HEK293 (cell line): ENCODE data around the gene NME1.

ENCODE experiments used
- HOXC10 ChIP-seq: sonication (generic); formaldehyde crosslinking; IDR thresholded peaks from 2 replicates; pipeline ENCODE4 v1.8.1; 2023; ENCODE audit warnings: mild to moderate bottlenecking, missing genetic modification reagents
- IKZF3 ChIP-seq: fragments of 450-650 bp; IDR thresholded peaks from 2 replicates; pipeline ENCODE4 v1.5.0; 2018; ENCODE audit warnings: missing biosample characterization, mild to moderate bottlenecking, missing genetic modification characterization, moderate library complexity
- KLF1 ChIP-seq: fragments of 450-650 bp; formaldehyde crosslinking; IDR thresholded peaks from 2 replicates; pipeline ENCODE4 v1.5.1; 2016; ENCODE audit warnings: missing biosample characterization, missing genetic modification characterization
- KLF10 ChIP-seq: fragments of 450-650 bp; IDR thresholded peaks from 2 replicates; pipeline ENCODE4 v1.5.1; 2018; ENCODE audit warnings: missing biosample characterization, mild to moderate bottlenecking, missing genetic modification characterization
- KLF16 ChIP-seq: fragments of 450-650 bp; formaldehyde crosslinking; IDR thresholded peaks from 2 replicates; pipeline ENCODE4 v1.5.1; 2017; ENCODE audit warnings: missing biosample characterization, missing genetic modification characterization
- KLF8 ChIP-seq: fragments of 450-650 bp; formaldehyde crosslinking; IDR thresholded peaks from 2 replicates; pipeline ENCODE4 v1.5.1; 2016; ENCODE audit warnings: missing biosample characterization, missing genetic modification characterization
- KLF9 ChIP-seq: fragments of 450-650 bp; formaldehyde crosslinking; IDR thresholded peaks from 2 replicates; pipeline ENCODE4 v1.5.1; 2016; ENCODE audit warnings: missing biosample characterization, missing genetic modification characterization, low read depth
- SCRT1 ChIP-seq: fragments of 450-650 bp; formaldehyde crosslinking; IDR thresholded peaks from 2 replicates; pipeline ENCODE4 v1.5.1; 2016; ENCODE audit warnings: missing biosample characterization, missing genetic modification characterization, borderline replicate concordance
- SP2 ChIP-seq: fragments of 450-650 bp; formaldehyde crosslinking; IDR thresholded peaks from 2 replicates; pipeline ENCODE4 v1.5.1; 2016; ENCODE audit warnings: missing biosample characterization, missing genetic modification characterization
- SP3 ChIP-seq: fragments of 450-650 bp; formaldehyde crosslinking; IDR thresholded peaks from 2 replicates; pipeline ENCODE4 v1.5.1; 2016; ENCODE audit warnings: missing biosample characterization, missing genetic modification characterization
- TRIM28 ChIP-seq: IDR thresholded peaks from 2 replicates; pipeline ENCODE4 v1.6.1; 2011; ENCODE audit warnings: low read length, control low read depth, borderline replicate concordance
- ZBTB17 ChIP-seq: fragments of 450-650 bp; formaldehyde crosslinking; IDR thresholded peaks from 2 replicates; pipeline ENCODE4 v1.5.1; 2016; ENCODE audit warnings: missing biosample characterization, missing genetic modification characterization
- ZBTB48 ChIP-seq: fragments of 450-650 bp; formaldehyde crosslinking; IDR thresholded peaks from 2 replicates; pipeline ENCODE4 v1.5.1; 2016; ENCODE audit warnings: missing biosample characterization, missing genetic modification characterization
- ZBTB49 ChIP-seq: fragments of 450-650 bp; formaldehyde crosslinking; IDR thresholded peaks from 2 replicates; pipeline ENCODE4 v1.5.1; 2016; ENCODE audit warnings: missing biosample characterization, missing genetic modification characterization, low read depth
- ZNF132 ChIP-seq: fragments of 450-650 bp; formaldehyde crosslinking; IDR thresholded peaks from 2 replicates; pipeline ENCODE4 v1.5.1; 2017; ENCODE audit warnings: missing biosample characterization, missing genetic modification characterization, borderline replicate concordance
- ZNF19 ChIP-seq: fragments of 450-650 bp; formaldehyde crosslinking; IDR thresholded peaks from 2 replicates; pipeline ENCODE4; 2016; ENCODE audit warnings: missing biosample characterization, missing genetic modification characterization, low read depth
- ZNF2 ChIP-seq: fragments of 450-650 bp; formaldehyde crosslinking; IDR thresholded peaks from 2 replicates; pipeline ENCODE4 v1.5.1; 2016; ENCODE audit warnings: missing biosample characterization, missing genetic modification characterization
- ZNF214 ChIP-seq: fragments of 450-650 bp; formaldehyde crosslinking; IDR thresholded peaks from 2 replicates; pipeline ENCODE4 v1.5.1; 2017; ENCODE audit warnings: missing biosample characterization, mild to moderate bottlenecking, missing genetic modification characterization, borderline replicate concordance
- ZNF23 ChIP-seq: fragments of 450-650 bp; formaldehyde crosslinking; IDR thresholded peaks from 2 replicates; pipeline ENCODE4 v1.5.1; 2016; ENCODE audit warnings: missing biosample characterization, missing genetic modification characterization, borderline replicate concordance
- ZNF311 ChIP-seq: fragments of 450-650 bp; formaldehyde crosslinking; IDR thresholded peaks from 2 replicates; pipeline ENCODE4 v1.5.1; 2017; ENCODE audit warnings: missing biosample characterization, missing genetic modification characterization, borderline replicate concordance
- ZNF366 ChIP-seq: fragments of 450-650 bp; formaldehyde crosslinking; conservative IDR thresholded peaks from 2 replicates; pipeline ENCODE4 v1.5.1; 2016; ENCODE audit warnings: missing biosample characterization, missing genetic modification characterization
- ZNF433 ChIP-seq: fragments of 450-650 bp; formaldehyde crosslinking; IDR thresholded peaks from 2 replicates; pipeline ENCODE4 v1.5.1; 2016; ENCODE audit warnings: missing biosample characterization, missing genetic modification characterization, low read depth
- ZNF449 ChIP-seq: fragments of 450-650 bp; formaldehyde crosslinking; IDR thresholded peaks from 2 replicates; pipeline ENCODE4 v1.5.1; 2017; ENCODE audit warnings: missing biosample characterization, mild to moderate bottlenecking, missing genetic modification characterization, moderate library complexity
- ZNF549 ChIP-seq: fragments of 450-650 bp; IDR thresholded peaks from 2 replicates; pipeline ENCODE4 v1.5.1; 2018; ENCODE audit warnings: missing biosample characterization, missing genetic modification characterization, mild to moderate bottlenecking, inconsistent platforms, moderate library complexity
- ZNF561 ChIP-seq: fragments of 450-650 bp; IDR thresholded peaks from 2 replicates; pipeline ENCODE4 v1.5.1; 2018; ENCODE audit warnings: missing biosample characterization, missing genetic modification characterization, borderline replicate concordance
- ZNF677 ChIP-seq: fragments of 450-650 bp; IDR thresholded peaks from 2 replicates; pipeline ENCODE4 v1.5.0; 2018; ENCODE audit warnings: missing biosample characterization, mild to moderate bottlenecking, missing genetic modification characterization, moderate library complexity
- ZNF692 ChIP-seq: fragments of 450-650 bp; formaldehyde crosslinking; IDR thresholded peaks from 2 replicates; pipeline ENCODE4 v1.5.1; 2016; ENCODE audit warnings: missing biosample characterization, missing genetic modification characterization
- ZNF747 ChIP-seq: fragments of 450-650 bp; formaldehyde crosslinking; IDR thresholded peaks from 2 replicates; pipeline ENCODE4 v1.5.1; 2016; ENCODE audit warnings: missing biosample characterization, missing genetic modification characterization
- ZNF843 ChIP-seq: fragments of 450-650 bp; formaldehyde crosslinking; IDR thresholded peaks from 2 replicates; pipeline ENCODE4 v1.5.1; 2016; ENCODE audit warnings: missing biosample characterization, missing genetic modification characterization
- ZSCAN30 ChIP-seq: fragments of 450-650 bp; IDR thresholded peaks from 2 replicates; pipeline ENCODE4 v1.5.1; 2018; ENCODE audit warnings: missing biosample characterization, mild to moderate bottlenecking, missing genetic modification characterization, moderate library complexity
- TF ChIP-seq, protein P1 (sequence below): fragments of 450-650 bp; formaldehyde crosslinking; optimal IDR thresholded peaks from 2 replicates; pipeline ENCODE3; 2016; ENCODE audit warnings: missing biosample characterization, mild to moderate bottlenecking, missing genetic modification characterization
- TF ChIP-seq, protein P2 (sequence below): IDR thresholded peaks from 2 replicates; pipeline ENCODE4 v1.6.1; 2011; ENCODE audit warnings: mild to moderate bottlenecking, low read depth, low read length, borderline replicate concordance

The NME1 gene

GRCh38 chr17:51166198-51166986 lies 13.0 kb downstream of the NME1 start, which contains the start of gene NME2 (continued):
- TF ChIP-seq ZNF747 (tag by site-specific recombination) (no peak), TRIM28 (0 out of 2 replicates have a peak, but pooled peaks have one; percentile 5), ZNF19 (tag by site-specific recombination) (no peak), ZBTB48 (tag by site-specific recombination) (peak; percentile 47; the same call in 1 of the 2 replicates), SP3 (tag by site-specific recombination) (peak; percentile 23; the same call in 1 of the 2 replicates), ZNF677 (tag by site-specific recombination) (0 out of 2 replicates have a peak, but pooled peaks have one; percentile 4), SP2 (tag by site-specific recombination) (peak; percentile 60; the same call in 1 of the 2 replicates), KLF10 (tag by site-specific recombination) (peak; percentile 57; the same call in 1 of the 2 replicates), IKZF3 (tag by site-specific recombination) (peak; percentile 64), ZNF433 (tag by site-specific recombination) (no peak), ZNF561 (tag by site-specific recombination) (peak; percentile 66; the same call in 1 of the 2 replicates), ZNF23 (tag by site-specific recombination) (no peak), HOXC10 (CRISPR knock-in tag) (peak; percentile 93; the same call in 1 of the 2 replicates), ZNF2 (no peak; the same call in 1 of the 2 replicates), SCRT1 (tag by site-specific recombination) (no peak), ZNF843 (tag by site-specific recombination) (peak; percentile 1; the same call in 1 of the 2 replicates), ZBTB17 (tag by site-specific recombination) (peak; percentile 2; the same call in 1 of the 2 replicates), KLF16 (tag by site-specific recombination) (peak; percentile 54; the same call in 1 of the 2 replicates), KLF8 (peak; percentile 42), ZNF366 (tag by site-specific recombination) (0 out of 2 replicates have a peak, but pooled peaks have one; percentile 18), KLF9 (tag by site-specific recombination) (peak; percentile 77; the same call in 1 of the 2 replicates), ZNF692 (tag by site-specific recombination) (peak; percentile 75; the same call in 1 of the 2 replicates), ZNF311 (tag by site-specific recombination) (no peak), ZSCAN30 (tag by site-specific recombination) (peak; percentile 15; the same call in 1 of the 2 replicates), ZNF549 (no peak), ZNF449 (peak; percentile 95), ZNF214 (tag by site-specific recombination) (no peak), KLF1 (tag by site-specific recombination) (peak; percentile 87), ZNF132 (tag by site-specific recombination) (no peak), ZBTB49 (tag by site-specific recombination) (no peak)
- TF ChIP-seq, protein P1, sequence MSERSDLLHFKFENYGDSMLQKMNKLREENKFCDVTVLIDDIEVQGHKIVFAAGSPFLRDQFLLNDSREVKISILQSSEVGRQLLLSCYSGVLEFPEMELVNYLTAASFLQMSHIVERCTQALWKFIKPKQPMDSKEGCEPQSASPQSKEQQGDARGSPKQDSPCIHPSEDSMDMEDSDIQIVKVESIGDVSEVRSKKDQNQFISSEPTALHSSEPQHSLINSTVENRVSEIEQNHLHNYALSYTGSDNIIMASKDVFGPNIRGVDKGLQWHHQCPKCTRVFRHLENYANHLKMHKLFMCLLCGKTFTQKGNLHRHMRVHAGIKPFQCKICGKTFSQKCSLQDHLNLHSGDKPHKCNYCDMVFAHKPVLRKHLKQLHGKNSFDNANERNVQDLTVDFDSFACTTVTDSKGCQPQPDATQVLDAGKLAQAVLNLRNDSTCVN (tag by site-specific recombination) = peak; percentile 94
- TF ChIP-seq, protein P2, sequence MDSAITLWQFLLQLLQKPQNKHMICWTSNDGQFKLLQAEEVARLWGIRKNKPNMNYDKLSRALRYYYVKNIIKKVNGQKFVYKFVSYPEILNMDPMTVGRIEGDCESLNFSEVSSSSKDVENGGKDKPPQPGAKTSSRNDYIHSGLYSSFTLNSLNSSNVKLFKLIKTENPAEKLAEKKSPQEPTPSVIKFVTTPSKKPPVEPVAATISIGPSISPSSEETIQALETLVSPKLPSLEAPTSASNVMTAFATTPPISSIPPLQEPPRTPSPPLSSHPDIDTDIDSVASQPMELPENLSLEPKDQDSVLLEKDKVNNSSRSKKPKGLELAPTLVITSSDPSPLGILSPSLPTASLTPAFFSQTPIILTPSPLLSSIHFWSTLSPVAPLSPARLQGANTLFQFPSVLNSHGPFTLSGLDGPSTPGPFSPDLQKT = no peak
